Endothelial cell of umbilical vein (primary cell): ENCODE measurements around the gene EHD2. TPM values are rescaled to one million over a fixed set of nuclear protein-coding genes. Genes with fewer than 3 reads are reported as not detected.
A peak's percentile ranks its signal among the peaks of the same experiment; 100 is the strongest.
"Not testable (repeated sequence)": the region's sequence is repeated elsewhere in the genome, so short reads cannot be mapped to it uniquely, and the experiment has no call there.

Experiments
- BruUV-seq: library from RNA; stranded (reverse); fragments of 400-500 nt; replicated peaks from 2 replicates; lab custom pipeline; 2021; lab: Mats Ljungman, UMichigan
- CTCF ChIA-PET: fragments of 300-600, 350-600 bp; sonication (Branson Sonifier 250); formaldehyde crosslinking; loops from one replicate; lab custom pipeline; 2021; ENCODE audit warnings: antibody characterized with exemption, inconsistent platforms; lab: Charles Lee
- POLR2A ChIA-PET: fragments of 300-600, 350-600 bp; sonication (Branson Sonifier 250); formaldehyde crosslinking; loops from one replicate; lab custom pipeline; 2021; ENCODE audit warnings: antibody characterized with exemption, inconsistent platforms; lab: Charles Lee
- DNase-seq: peaks from one replicate; pipeline ENCODE4 v3.0.0-alpha.2; 2011; ENCODE audit warnings: low read depth, low spot score
- FAIRE-seq: peaks from 2 replicates; lab custom pipeline; 2011; peaks lifted over from hg19 to GRCh38; lab: Jason Lieb, UNC
- H2AFZ ChIP-seq: 2 replicates; pipeline ENCODE4 v1.6.0; 2012; ENCODE audit warnings: low read depth, low read length, control low read depth, inconsistent platforms
- H3K27ac ChIP-seq: 2 replicates; pipeline ENCODE4 v1.5.1; 2011; ENCODE audit warnings: low read depth, mild to moderate bottlenecking, control low read depth, low read length, moderate library complexity; ENCODE audit not compliant: insufficient read depth
- H3K27me3 ChIP-seq, 2 experiments: 2 replicates each; pipeline versions ENCODE4 v1.6.0 to v1.6.1; 2011; ENCODE audit warnings: low read length in 2 of 2, mixed read lengths in 1 of 2; ENCODE audit not compliant: control insufficient read depth in 2 of 2, insufficient read depth in 2 of 2
- H3K36me3 ChIP-seq, 2 experiments: 2 replicates in 1 of 2; 3 replicates in 1 of 2; pipeline ENCODE4 v1.5.1; 2011; ENCODE audit warnings: low read length in 2 of 2, mild to moderate bottlenecking in 1 of 2, moderate library complexity in 1 of 2; ENCODE audit not compliant: control insufficient read depth in 2 of 2, insufficient read depth in 2 of 2; ENCODE audit errors: extremely low read depth in 1 of 2
- H3K4me1 ChIP-seq: 3 replicates; pipeline ENCODE4 v1.5.1; 2011; ENCODE audit warnings: mild to moderate bottlenecking, low read length; ENCODE audit not compliant: control insufficient read depth, insufficient read depth; ENCODE audit errors: extremely low read depth
- H3K4me2 ChIP-seq: 2 replicates; pipeline ENCODE4 v1.6.1; 2011; ENCODE audit warnings: low read length, control low read depth, mixed read lengths; ENCODE audit not compliant: insufficient read depth
- H3K4me3 ChIP-seq, 3 experiments: fragments of 200-600 bp in 1 of 3; sonication (generic), shearing (Covaris generic) in 1 of 3; replicated peaks in 1 of 3; 2 replicates each; pipeline ENCODE4 v1.5.1; 2011 to 2016; ENCODE audit warnings: control low read depth in 3 of 3, low read length in 3 of 3, mild to moderate bottlenecking in 2 of 3, inconsistent platforms in 1 of 3, low read depth in 1 of 3, moderate library complexity in 1 of 3; ENCODE audit not compliant: insufficient read depth in 1 of 3
- H3K79me2 ChIP-seq: 2 replicates; pipeline ENCODE4 v1.6.0; 2012; ENCODE audit warnings: low read length, inconsistent platforms; ENCODE audit not compliant: control insufficient read depth, insufficient read depth
- H3K9ac ChIP-seq: replicated peaks from 2 replicates; pipeline ENCODE3; 2011; ENCODE audit warnings: low read length, control low read depth; ENCODE audit not compliant: insufficient read depth; ENCODE audit errors: extremely low read depth
- H3K9me1 ChIP-seq: replicated peaks from 3 replicates; pipeline ENCODE4 v1.6.0; 2011; ENCODE audit warnings: mild to moderate bottlenecking, low read length; ENCODE audit not compliant: control insufficient read depth, insufficient read depth; ENCODE audit errors: extremely low read depth
- H3K9me3 ChIP-seq: replicated peaks from 2 replicates; pipeline ENCODE4 v1.5.1; 2012; ENCODE audit warnings: low read length, inconsistent platforms; ENCODE audit not compliant: control insufficient read depth, insufficient read depth
- H4K20me1 ChIP-seq: replicated peaks from 2 replicates; pipeline ENCODE3; 2011; ENCODE audit warnings: mild to moderate bottlenecking, low read length; ENCODE audit not compliant: control insufficient read depth, insufficient read depth; ENCODE audit errors: extremely low read depth
- CTCF ChIP-seq, 2 donors: IDR thresholded peaks; 1 replicate in 1 of 2; 2 replicates in 1 of 2; pipeline ENCODE4 v1.5.1; 2011; ENCODE audit warnings: low read length in 2 of 2, mild to moderate bottlenecking in 2 of 2, moderate library complexity in 2 of 2, control low read depth in 1 of 2, inconsistent platforms in 1 of 2, low read depth in 1 of 2; ENCODE audit not compliant: insufficient read depth in 1 of 2; ENCODE audit errors: extremely low read depth in 1 of 2
- EZH2 ChIP-seq: IDR thresholded peaks from 2 replicates; pipeline ENCODE4 v1.6.1; 2012; ENCODE audit warnings: borderline replicate concordance, low read depth, mild to moderate bottlenecking, moderate library complexity, low read length, inconsistent platforms; ENCODE audit not compliant: severe bottlenecking
- FOS ChIP-seq: IDR thresholded peaks from 2 replicates; pipeline ENCODE4 v1.6.1; 2011; ENCODE audit warnings: mild to moderate bottlenecking, low read length, moderate library complexity, borderline replicate concordance; ENCODE audit not compliant: insufficient read depth
- GATA2 ChIP-seq: IDR thresholded peaks from 2 replicates; pipeline ENCODE4 v1.7.0; 2011; ENCODE audit warnings: low read depth, mild to moderate bottlenecking, moderate library complexity, mixed read lengths, low read length; ENCODE audit not compliant: insufficient read length, insufficient read depth
- JUN ChIP-seq: IDR thresholded peaks from 2 replicates; pipeline ENCODE4 v1.6.1; 2011; ENCODE audit warnings: borderline replicate concordance, low read depth; ENCODE audit not compliant: insufficient read length, insufficient read depth
- MAX ChIP-seq: IDR thresholded peaks from 2 replicates; pipeline ENCODE4 v1.6.1; 2011; ENCODE audit not compliant: insufficient read depth, insufficient read length
- MYC ChIP-seq: IDR thresholded peaks from one replicate; pipeline ENCODE4 v1.6.1; 2011; ENCODE audit warnings: mild to moderate bottlenecking, low read depth, low read length
- POLR2A ChIP-seq: IDR thresholded peaks from 2 replicates; pipeline ENCODE4 v1.6.1; 2012; ENCODE audit warnings: low read depth, mild to moderate bottlenecking, control low read depth, low read length
- POLR2AphosphoS5 ChIP-seq: IDR thresholded peaks from 2 replicates; pipeline ENCODE4 v1.6.1; 2012; ENCODE audit warnings: low read depth, mild to moderate bottlenecking, control low read depth, low read length, moderate library complexity; ENCODE audit not compliant: insufficient read depth
- dilution Hi-C: fragments of 300-500 bp; cut with MboI; formaldehyde crosslinking; loops from one replicate; pipeline ENCODE4 v1.15.0; 2019; ENCODE audit warnings: low sequenced_read_pairs; ENCODE audit not compliant: extremely low pct_ligation_motif_present
- intact Hi-C: fragments of 100-400 bp; cut with micrococcal nuclease; formaldehyde crosslinking; loops from one replicate; pipeline ENCODE4 v1.10.0; 2022
- polyA plus RNA-seq, 4 experiments: library from polyadenylated mRNA; depleted of rRNA in 3 of 4; stranded (reverse) in 3 of 4; unstranded in 1 of 4; fragments of >200 nt; gene quantifications; 2 replicates each; pipeline versions ENCODE4 v1.2.1 to v1.2.3, GENCODE V29; 2011 to 2012; ENCODE audit warnings: missing spikeins in 1 of 4
- total RNA-seq: library from RNA; stranded (reverse); gene quantifications from 2 replicates; pipeline ENCODE4 v1.2.3, GENCODE V29; 2021

The EHD2 gene
- total and polyA plus RNA-seq, 2 donors (not counting 3 experiments of a cell fraction or from before 2014, with no cell fraction given): 110 to 220 TPM

GRCh38 chr19:47716270-47716937, 3.2 kb downstream of the EHD2 start:
- Histone ChIP-seq H3K9me1 (no peaks in the 10 kb centered on the region), H3K4me1 (peaks cover 16% of the 10 kb centered on the region), H3K9me3 (no peaks in the 10 kb centered on the region), H3K9ac (no peak overlapping the region), H3K4me3 (no peak overlapping the region), H3K79me2 (peaks cover 51% of the 10 kb centered on the region), H3K27ac (no peak overlapping the region), H2AFZ (no peak overlapping the region), H3K36me3 (peaks cover 0 to 13% of the 10 kb centered on the region in 2 experiments), H4K20me1 (no peaks in the 10 kb centered on the region), H3K4me2 (no peak overlapping the region), H3K27me3 (no peaks in the 10 kb centered on the region)
- no TSS peak for BruUV-seq
- DNase-seq (no peak), FAIRE-seq (no peak)
- CTCF ChIA-PET: interaction anchor here (6.6 kb wide), 1 partner anchor 31 kb away, joined by 258 read pairs; the partner anchor contains the start of gene NOP53
- POLR2A ChIA-PET: interaction anchor here (0.5 kb wide), 1 partner anchor 21 kb away, joined by 5 read pairs; no protein-coding TSS in a partner anchor
- TF ChIP-seq POLR2A (no peak), MAX (no peak), JUN (no peak), POLR2AphosphoS5 (no peak), FOS (no peak), GATA2 (no peak), EZH2 (no peak), MYC (no peak), CTCF (IDR thresholded peaks at IDR 0.05; ENCODE audit: extremely low read depth in 1 of 2, insufficient read depth in 1 of 2, low read depth in 1 of 2, low read length in 2 of 2) (no peak)
- intact Hi-C loops: no loop called here
- dilution Hi-C loops: no loop called here

GRCh38 chr19:47718415-47719046, 5.3 kb downstream of the EHD2 start:
- FAIRE-seq, H3K27me3 ChIP-seq, H3K9me1 ChIP-seq, H4K20me1 ChIP-seq, dilution Hi-C loops, DNase-seq, BruUV-seq, H2AFZ ChIP-seq, H3K9me3 ChIP-seq, H3K4me3 ChIP-seq, H3K4me2 ChIP-seq: not testable (repeated sequence)
- Histone ChIP-seq H3K79me2 (peaks cover 47% of the 10 kb centered on the region), H3K36me3 (peaks cover 3 to 21% of the 10 kb centered on the region in 2 experiments), H3K4me1 (peaks cover 16% of the 10 kb centered on the region), H3K9ac (peak overlapping the region; percentile 4), H3K27ac (peak overlapping the region; percentile 32)
- CTCF ChIA-PET: interaction anchor here (0.8 to 2.8 kb wide), 10 partner anchors 8 to 290 kb away, joined by 3 to 17 read pairs (median 4); no protein-coding TSS in a partner anchor
- POLR2A ChIA-PET: interaction anchor here (0.6 to 1.4 kb wide), 2 partner anchors 11 to 118 kb away, joined by 3 read pairs; no protein-coding TSS in a partner anchor
- intact Hi-C loops: loop anchor here (1.0 kb wide), 1 partner anchor 11 kb away; no protein-coding TSS in a partner anchor
